Psoas muscle (tissue), 8 donors: ENCODE measurements around the gene STIMATE. TPM values are rescaled to one million over a fixed set of nuclear protein-coding genes. Genes with fewer than 3 reads are reported as not detected.

Experiments
- ATAC-seq, 4 donors: fragments of 200-7000 bp; cut with Tn5 transposase; one replicate each; pipeline ENCODE4 v1.9.1; 2020; ENCODE audit warnings: moderate library complexity in 3 of 4, mild to moderate bottlenecking in 2 of 4
- DNase-seq, 2 donors: peaks; one replicate each; pipeline ENCODE4 v3.0.0-alpha.2; 2020
- H3K27ac ChIP-seq: fragments of 200-600 bp; one replicate; pipeline ENCODE4 v1.8.0; 2022
- H3K27me3 ChIP-seq, 3 donors: fragments of 200-600 bp in 1 of 3; one replicate each; pipeline versions ENCODE4 v1.6.1 to v1.8.0; 2013 to 2022; ENCODE audit warnings: low read length in 2 of 3, mild to moderate bottlenecking in 2 of 3, moderate library complexity in 1 of 3; ENCODE audit not compliant: insufficient read depth in 3 of 3
- H3K36me3 ChIP-seq, 2 donors: fragments of 200-600 bp in 1 of 2; one replicate each; pipeline versions ENCODE4 v1.6.1 to v1.8.0; 2013 to 2022; ENCODE audit warnings: low read depth in 1 of 2, mild to moderate bottlenecking in 1 of 2, moderate library complexity in 1 of 2; ENCODE audit not compliant: insufficient read depth in 1 of 2
- H3K4me1 ChIP-seq: fragments of 200-600 bp; one replicate; pipeline ENCODE4 v1.8.0; 2022
- H3K4me3 ChIP-seq: fragments of 200-600 bp; one replicate; pipeline ENCODE4 v1.8.0; 2022; ENCODE audit warnings: mild to moderate bottlenecking
- H3K9me3 ChIP-seq: fragments of 200-600 bp; one replicate; pipeline ENCODE4 v1.8.0; 2022
- WGBS, 3 donors: extraction: QIAGEN DNeasy Blood & Tissue Kit; methylation state at CpG; one replicate each; pipeline versions ENCODE4 v1.1.6 to v1.1.7; 2013; 5-methylcytosine and 5-hydroxymethylcytosine counted together
- intact Hi-C, 2 donors: fragments of 100-400 bp; cut with DNase I; formaldehyde crosslinking; loops; one replicate each; pipeline versions ENCODE4 v1.11.0 to v1.14.2; 2022
- polyA plus RNA-seq, 3 donors: library from polyadenylated mRNA; stranded (reverse); fragments of 200-250 nt; gene quantifications; one replicate each; pipeline ENCODE4 v1.2.3, GENCODE V29; 2013
- total RNA-seq, 4 donors: library from RNA; stranded (reverse); fragmentation: NEBNext Ultra II Directional in 2 of 4; extraction: Animal tissue kit (Norgen Biotek cat#: 25700) in 2 of 4; gene quantifications; one replicate each; pipeline versions ENCODE4 v1.2.1 to v1.2.4, GENCODE V29; 2021 to 2023
- TF ChIP-seq, protein P1 (sequence below): fragments of 200-600 bp; IDR thresholded peaks from one replicate; pipeline ENCODE4 v1.8.0; 2022; ENCODE audit warnings: antibody characterized with exemption
- donor health status: healthy with polysubstance abuse.
- donor health status: DM: no; HTN: no; CAD: no; lungs with moderate emphysema.
- donor health status: Bipolar disorder and iron deficiency.
- donor health status: healthy.
- donor health status: DM: yes; HTN: yes; CAD: no.
- donor health status: DM: no; HTN: no; CAD: no.
- donor health status: DM: no; HTN: no; CAD: no.
- donor health status: DM: yes; HTN: yes; CAD: no.

The STIMATE gene
- total and polyA plus RNA-seq, 7 donors, result 3.5 to 22.3 (median 10.2) TPM

DNA sequence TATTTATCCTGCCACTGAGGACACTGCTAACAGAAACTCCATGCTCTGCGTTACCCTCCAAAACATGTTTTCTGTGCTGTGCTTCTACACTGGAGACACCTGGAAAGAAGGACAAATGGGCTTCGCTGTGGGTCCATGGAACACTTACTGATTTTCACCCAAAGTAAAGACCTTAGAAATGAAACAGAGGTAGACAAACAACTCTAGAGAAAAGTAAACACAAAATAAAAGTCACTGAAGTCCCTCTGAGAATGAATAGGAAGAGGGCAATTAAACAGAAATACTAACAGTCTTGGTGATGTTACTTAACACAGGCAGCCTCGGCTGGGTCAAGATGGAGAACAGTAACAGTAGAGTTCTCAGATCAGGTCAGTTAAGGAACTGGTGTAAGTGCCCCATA lies 6.7 kb upstream of the STIMATE start:
- intact Hi-C loops, result no loop called here
- TF ChIP-seq, protein P1, sequence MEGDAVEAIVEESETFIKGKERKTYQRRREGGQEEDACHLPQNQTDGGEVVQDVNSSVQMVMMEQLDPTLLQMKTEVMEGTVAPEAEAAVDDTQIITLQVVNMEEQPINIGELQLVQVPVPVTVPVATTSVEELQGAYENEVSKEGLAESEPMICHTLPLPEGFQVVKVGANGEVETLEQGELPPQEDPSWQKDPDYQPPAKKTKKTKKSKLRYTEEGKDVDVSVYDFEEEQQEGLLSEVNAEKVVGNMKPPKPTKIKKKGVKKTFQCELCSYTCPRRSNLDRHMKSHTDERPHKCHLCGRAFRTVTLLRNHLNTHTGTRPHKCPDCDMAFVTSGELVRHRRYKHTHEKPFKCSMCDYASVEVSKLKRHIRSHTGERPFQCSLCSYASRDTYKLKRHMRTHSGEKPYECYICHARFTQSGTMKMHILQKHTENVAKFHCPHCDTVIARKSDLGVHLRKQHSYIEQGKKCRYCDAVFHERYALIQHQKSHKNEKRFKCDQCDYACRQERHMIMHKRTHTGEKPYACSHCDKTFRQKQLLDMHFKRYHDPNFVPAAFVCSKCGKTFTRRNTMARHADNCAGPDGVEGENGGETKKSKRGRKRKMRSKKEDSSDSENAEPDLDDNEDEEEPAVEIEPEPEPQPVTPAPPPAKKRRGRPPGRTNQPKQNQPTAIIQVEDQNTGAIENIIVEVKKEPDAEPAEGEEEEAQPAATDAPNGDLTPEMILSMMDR, result no peak
- no peaks in the 10 kb centered on the region for H3K27me3 ChIP-seq
- H3K36me3 ChIP-seq, result peaks cover 11 to 53% of the 10 kb centered on the region in 2 donors
- WGBS, 3 donors, result 93 to 94% (median 93%) methylated on average over 3 of the region's 3 CpGs
- DNase-seq (no peak), ATAC-seq (no peak)
- no peaks in the 10 kb centered on the region for H3K4me1 ChIP-seq
- no peak overlapping the region for H3K27ac ChIP-seq
- no peaks in the 10 kb centered on the region for H3K9me3 ChIP-seq
- H3K4me3 ChIP-seq, result no peak overlapping the region

DNA sequence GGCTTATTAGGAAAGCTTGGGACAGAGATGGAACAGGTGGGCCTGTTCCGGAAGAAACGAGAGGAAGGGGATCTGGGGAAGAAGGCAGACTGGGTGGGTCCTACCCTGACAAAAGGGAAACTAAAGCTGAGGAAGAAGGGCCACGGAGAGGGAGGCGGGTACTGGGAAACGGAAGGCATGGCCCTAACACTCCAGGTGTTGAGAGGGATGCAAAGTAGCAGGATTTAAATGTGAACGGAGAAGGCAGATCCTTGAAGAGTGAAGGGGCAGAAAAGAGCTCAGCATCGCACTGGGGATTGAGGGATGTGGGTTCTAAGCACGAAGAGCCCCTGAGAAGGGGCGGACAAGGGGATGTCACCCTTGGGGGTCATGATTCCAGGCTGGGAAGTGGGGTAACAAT lies 735 bp downstream of the STIMATE start:
- TF ChIP-seq, protein P1, result no peak
- no peaks in the 10 kb centered on the region for H3K9me3 ChIP-seq
- WGBS, 3 donors, result 6 to 9% (median 9%) methylated on average over 9 of the region's 9 CpGs
- ATAC-seq, result no peak
- DNase-seq, result no peak
- H3K27me3 ChIP-seq, result no peaks in the 10 kb centered on the region
- intact Hi-C loops, result no loop called here
- H3K36me3 ChIP-seq, result no peaks in the 10 kb centered on the region
- H3K4me1 ChIP-seq, result peaks cover 38% of the 10 kb centered on the region
- H3K27ac ChIP-seq, result peak overlapping the region; percentile 89
- H3K4me3 ChIP-seq, result peak overlapping the region; percentile 72

DNA sequence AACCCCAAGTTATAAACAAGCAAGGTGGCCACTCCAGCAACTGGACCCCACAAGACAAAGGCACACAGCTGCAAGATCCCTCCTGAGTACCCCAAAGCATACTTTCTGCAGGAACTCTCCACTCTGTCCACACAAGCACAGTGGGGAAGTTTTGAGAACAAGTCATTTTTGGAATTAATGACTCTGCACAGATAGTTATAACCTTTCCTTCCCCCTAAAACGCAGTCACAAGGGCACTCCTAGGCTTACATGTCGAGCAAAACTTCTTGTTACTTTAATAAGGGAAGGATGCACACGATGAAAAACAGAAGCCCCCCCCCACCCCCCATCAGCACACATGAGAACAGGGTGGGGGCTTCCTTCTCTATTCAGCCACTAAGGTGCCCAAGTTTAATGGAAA lies 1.2 kb downstream of the STIMATE start:
- H3K36me3 ChIP-seq, result no peaks in the 10 kb centered on the region
- TF ChIP-seq, protein P1, result no peak
- H3K27ac ChIP-seq, result peak overlapping the region; percentile 89
- DNase-seq (no peak), ATAC-seq (no peak)
- H3K9me3 ChIP-seq, result no peaks in the 10 kb centered on the region
- intact Hi-C loops, result no loop called here
- H3K4me1 ChIP-seq, result peaks cover 43% of the 10 kb centered on the region
- 15 to 17% (median 16%) methylated on average over 3 of the region's 3 CpGs for WGBS, 3 donors
- H3K27me3 ChIP-seq, result no peaks in the 10 kb centered on the region
- H3K4me3 ChIP-seq, result peak overlapping the region; percentile 72

DNA sequence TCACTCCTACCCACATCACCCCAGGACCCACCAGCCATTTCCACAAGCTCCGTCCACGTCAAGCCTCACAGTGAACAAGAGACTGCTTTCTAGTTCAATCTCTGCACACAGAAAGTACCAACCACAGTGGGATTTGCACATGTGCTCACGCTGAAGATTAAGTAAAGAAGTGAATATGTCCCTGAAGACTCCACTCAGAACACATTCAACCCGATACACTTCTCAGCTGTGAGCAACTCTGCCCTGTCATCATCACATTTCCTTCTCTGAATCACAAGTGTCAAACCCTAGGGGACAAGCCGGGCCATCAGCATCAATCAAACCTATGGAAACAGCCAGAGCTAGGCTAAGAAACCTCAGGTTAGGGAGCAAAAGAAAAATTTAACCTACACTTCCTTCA lies 1.9 kb downstream of the STIMATE start:
- H3K4me1 ChIP-seq, result peaks cover 46% of the 10 kb centered on the region
- H3K27ac ChIP-seq, result peak overlapping the region; percentile 89
- TF ChIP-seq, protein P1, result no peak
- intact Hi-C loops, result no loop called here
- H3K9me3 ChIP-seq, result no peaks in the 10 kb centered on the region
- no peaks in the 10 kb centered on the region for H3K27me3 ChIP-seq
- H3K4me3 ChIP-seq, result peak overlapping the region; percentile 72
- H3K36me3 ChIP-seq, result no peaks in the 10 kb centered on the region
- ATAC-seq, result peak in 1 of 4 donors; percentile 16
- no peak for DNase-seq
- WGBS, 3 donors, result 59 to 67% (median 61%) methylated on average over 5 of the region's 5 CpGs

DNA sequence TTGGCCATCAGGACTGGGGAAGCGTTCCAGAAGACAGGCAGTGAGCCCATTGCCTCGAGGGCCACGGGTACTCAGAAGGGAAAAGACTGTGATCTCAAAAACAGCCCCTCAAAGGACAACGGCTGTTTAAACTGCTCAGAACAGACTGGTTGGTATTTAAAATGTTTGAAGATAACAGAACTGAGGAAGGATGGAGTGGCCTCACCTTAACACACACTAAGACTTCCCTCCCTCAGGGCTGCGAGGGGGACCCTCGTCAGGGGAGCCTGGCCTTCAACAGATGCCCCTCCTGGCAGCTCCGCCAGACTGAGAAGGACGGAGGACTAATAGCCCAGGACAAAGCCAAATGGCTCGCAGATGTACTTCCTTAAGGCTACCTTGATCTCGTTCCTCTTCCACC lies 2.6 kb downstream of the STIMATE start:
- intact Hi-C loops, result loop anchor here in 1 of 2 donors (5.0 kb wide), 1 partner anchor 42 kb away; no protein-coding TSS in a partner anchor
- Histone ChIP-seq H3K4me1 (peaks cover 46% of the 10 kb centered on the region), H3K27ac (peak overlapping the region; percentile 89), H3K27me3 (no peaks in the 10 kb centered on the region), H3K36me3 (no peaks in the 10 kb centered on the region), H3K4me3 (peak overlapping the region; percentile 12), H3K9me3 (no peaks in the 10 kb centered on the region)
- DNase-seq, result no peak
- TF ChIP-seq, protein P1, result no peak
- ATAC-seq, result no peak
- WGBS, 3 donors, result 64 to 75% (median 69%) methylated on average over 10 of the region's 10 CpGs
